ENCODE data around the gene FOXK1. TPM values are rescaled to one million over a fixed set of nuclear protein-coding genes. Genes with fewer than 3 reads are reported as not detected.

Gene FOXK1
- polyA plus RNA-seq, 1 experiment, result 3.3 TPM

DNA sequence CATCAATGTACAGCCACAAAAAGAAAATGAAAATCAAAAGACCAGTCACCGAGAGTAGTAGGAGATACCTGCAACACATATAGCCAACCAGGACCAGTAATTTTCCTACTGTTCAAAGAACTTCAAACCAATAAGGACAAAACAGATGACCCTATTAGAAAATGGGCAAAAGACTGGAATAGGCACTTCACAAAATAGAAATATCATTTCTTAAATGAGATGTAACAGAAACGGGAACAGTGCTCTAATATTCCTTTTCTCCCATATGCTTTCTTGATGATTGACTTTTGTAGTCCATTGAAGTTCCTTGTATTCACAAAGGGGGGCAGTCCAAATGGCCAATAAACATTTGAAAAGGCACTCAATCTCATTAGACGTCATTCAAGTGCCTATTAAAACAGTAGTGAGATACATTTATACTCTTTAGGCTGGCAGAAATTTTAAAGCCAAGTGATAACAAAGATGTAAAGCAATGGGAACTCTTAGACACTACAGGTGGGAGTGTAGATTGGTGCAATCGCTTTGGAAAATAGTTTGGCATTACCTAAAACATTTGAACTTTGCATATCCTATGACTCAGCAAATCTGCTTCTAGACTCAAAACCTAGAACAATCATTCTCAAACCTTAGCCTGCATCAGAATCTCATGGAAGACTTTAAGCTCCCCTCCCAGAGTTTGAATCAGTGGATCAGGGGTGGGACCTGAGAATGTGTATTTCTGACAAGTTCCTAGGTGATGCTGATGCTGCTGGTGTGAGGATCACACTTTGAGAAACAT, 24.3 kb upstream of the FOXK1 start:
- Histone ChIP-seq H3K36me3 (ENCODE audit: control insufficient read depth, insufficient read depth, low read length) (no peaks in the 10 kb centered on the region), H3K4me3 (ENCODE audit: low read depth, low read length) (no peak overlapping the region), H3K27me3 (ENCODE audit: control insufficient read depth, insufficient read depth, low read length) (no peaks in the 10 kb centered on the region)
- TF ChIP-seq, protein P1, sequence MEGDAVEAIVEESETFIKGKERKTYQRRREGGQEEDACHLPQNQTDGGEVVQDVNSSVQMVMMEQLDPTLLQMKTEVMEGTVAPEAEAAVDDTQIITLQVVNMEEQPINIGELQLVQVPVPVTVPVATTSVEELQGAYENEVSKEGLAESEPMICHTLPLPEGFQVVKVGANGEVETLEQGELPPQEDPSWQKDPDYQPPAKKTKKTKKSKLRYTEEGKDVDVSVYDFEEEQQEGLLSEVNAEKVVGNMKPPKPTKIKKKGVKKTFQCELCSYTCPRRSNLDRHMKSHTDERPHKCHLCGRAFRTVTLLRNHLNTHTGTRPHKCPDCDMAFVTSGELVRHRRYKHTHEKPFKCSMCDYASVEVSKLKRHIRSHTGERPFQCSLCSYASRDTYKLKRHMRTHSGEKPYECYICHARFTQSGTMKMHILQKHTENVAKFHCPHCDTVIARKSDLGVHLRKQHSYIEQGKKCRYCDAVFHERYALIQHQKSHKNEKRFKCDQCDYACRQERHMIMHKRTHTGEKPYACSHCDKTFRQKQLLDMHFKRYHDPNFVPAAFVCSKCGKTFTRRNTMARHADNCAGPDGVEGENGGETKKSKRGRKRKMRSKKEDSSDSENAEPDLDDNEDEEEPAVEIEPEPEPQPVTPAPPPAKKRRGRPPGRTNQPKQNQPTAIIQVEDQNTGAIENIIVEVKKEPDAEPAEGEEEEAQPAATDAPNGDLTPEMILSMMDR (IDR thresholded peaks at IDR 0.05; ENCODE audit: insufficient read depth, low read depth, low read length), result no peak
- CTCF ChIA-PET, result no interaction called here
- DNase-seq (ENCODE audit: low read depth), result no peak
- POLR2A ChIA-PET, result no interaction called here

DNA sequence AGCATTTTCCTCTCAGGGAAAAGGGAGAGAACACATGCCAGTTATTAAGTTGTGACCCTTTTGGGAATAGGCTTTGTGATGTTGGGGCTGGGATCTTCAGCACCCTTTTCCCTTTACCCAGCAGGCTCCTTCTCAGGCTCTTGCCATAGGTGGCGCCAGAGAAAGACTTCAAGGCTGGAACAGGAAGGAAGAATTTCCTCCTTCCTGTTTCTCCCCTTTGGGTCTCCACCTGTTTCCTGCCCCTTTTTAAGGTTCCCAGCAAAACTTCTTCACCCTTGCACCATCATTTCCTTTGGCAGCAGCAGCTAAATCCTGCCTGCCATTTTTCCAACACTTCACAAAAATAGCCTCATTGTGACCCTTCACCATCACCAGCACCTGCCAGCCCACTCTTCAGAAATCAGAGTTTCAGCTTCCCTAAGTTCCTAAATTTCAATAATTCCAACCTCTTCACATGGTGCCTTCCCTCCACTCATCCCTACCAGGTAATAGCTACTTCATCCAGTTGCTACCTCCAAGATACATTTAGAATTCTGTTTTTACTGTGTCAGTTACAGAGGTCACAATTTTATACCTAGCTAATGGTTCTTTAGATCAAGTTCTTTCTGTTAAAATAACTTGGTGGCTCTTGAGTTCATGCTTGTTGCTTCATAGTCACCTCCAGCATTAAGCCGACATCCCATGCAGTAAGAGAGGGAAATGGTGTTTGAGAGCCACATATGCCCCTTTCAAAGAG, 22.4 kb upstream of the FOXK1 start:
- ChIA-PET POLR2A (no interaction called here), CTCF (interaction anchor here (0.6 to 0.8 kb wide), 2 partner anchors 18 to 120 kb away, joined by 3 read pairs; no protein-coding TSS in a partner anchor)
- no peaks in the 10 kb centered on the region for H3K36me3 ChIP-seq (ENCODE audit: control insufficient read depth, insufficient read depth, low read length)
- no peak overlapping the region for H3K4me3 ChIP-seq (ENCODE audit: low read depth, low read length)
- no peak for DNase-seq (ENCODE audit: low read depth)
- no peaks in the 10 kb centered on the region for H3K27me3 ChIP-seq (ENCODE audit: control insufficient read depth, insufficient read depth, low read length)
- TF ChIP-seq, protein P1 (IDR thresholded peaks at IDR 0.05; ENCODE audit: insufficient read depth, low read depth, low read length), result no peak

DNA sequence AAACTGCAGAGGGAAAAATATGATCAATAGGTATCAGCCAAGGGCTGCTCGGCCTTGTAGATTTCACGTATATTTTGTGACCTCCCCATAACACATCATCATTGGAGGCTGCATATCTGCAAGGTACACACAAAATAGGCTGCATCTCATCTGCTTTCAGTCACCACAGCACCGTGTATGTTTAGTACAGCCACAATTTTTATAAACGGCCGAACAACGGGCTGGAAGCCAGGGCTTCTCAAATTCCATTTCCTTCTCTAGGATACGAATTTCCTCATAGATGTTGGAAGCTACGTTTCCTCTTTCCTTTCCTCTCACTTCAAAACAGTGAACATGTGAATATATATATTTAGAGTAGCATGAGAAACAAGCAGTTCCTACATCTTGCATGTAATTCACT, 20.2 kb upstream of the FOXK1 start:
- no peaks in the 10 kb centered on the region for H3K36me3 ChIP-seq (ENCODE audit: control insufficient read depth, insufficient read depth, low read length)
- POLR2A ChIA-PET, result no interaction called here
- TF ChIP-seq, protein P1 (IDR thresholded peaks at IDR 0.05; ENCODE audit: insufficient read depth, low read depth, low read length), result no peak
- CTCF ChIA-PET, result interaction anchor here (0.6 kb wide), 1 partner anchor 295 kb away, joined by 3 read pairs; no protein-coding TSS in a partner anchor
- no peaks in the 10 kb centered on the region for H3K27me3 ChIP-seq (ENCODE audit: control insufficient read depth, insufficient read depth, low read length)
- DNase-seq (ENCODE audit: low read depth), result no peak
- no peak overlapping the region for H3K4me3 ChIP-seq (ENCODE audit: low read depth, low read length)

DNA sequence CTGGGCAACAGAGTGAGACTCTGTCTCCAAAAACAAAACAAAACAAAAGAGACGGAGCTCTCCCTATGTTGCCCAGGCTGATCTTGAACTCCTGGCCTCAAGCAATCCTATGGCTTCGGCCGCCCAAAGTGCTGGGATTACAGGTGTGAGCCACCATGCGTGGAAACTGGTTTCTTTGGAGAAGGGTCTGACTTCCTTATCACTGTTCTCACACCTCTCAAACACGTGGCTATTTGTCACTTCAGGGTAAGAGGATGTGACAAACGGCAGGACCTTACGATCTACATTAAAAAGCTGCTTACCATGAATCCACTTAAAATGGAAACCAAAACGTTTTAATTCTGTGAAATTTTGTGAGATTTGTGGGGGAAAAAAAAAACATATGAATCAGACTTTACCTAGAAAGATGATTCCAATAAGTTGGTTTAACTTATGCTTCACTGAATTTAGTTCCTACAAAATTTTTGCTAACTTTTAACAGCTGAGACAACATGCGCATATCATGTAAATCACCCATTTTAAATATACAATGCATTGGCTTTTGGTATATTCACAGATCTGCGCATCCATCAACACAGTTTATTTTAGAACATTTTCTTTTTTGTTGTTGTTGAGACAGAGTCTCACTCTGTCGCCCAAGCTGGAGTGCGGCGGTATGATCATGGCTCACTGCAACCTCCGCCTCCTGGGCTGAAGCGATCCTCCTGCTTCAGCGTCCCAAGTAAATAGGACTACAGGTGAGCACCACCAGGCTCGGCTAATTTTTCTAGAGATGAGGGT, 18.7 kb upstream of the FOXK1 start:
- Histone ChIP-seq H3K36me3 (ENCODE audit: control insufficient read depth, insufficient read depth, low read length) (no peaks in the 10 kb centered on the region), H3K4me3 (ENCODE audit: low read depth, low read length) (no peak overlapping the region), H3K27me3 (ENCODE audit: control insufficient read depth, insufficient read depth, low read length) (no peaks in the 10 kb centered on the region)
- ChIA-PET CTCF (no interaction called here), POLR2A (no interaction called here)
- TF ChIP-seq, protein P1 (IDR thresholded peaks at IDR 0.05; ENCODE audit: insufficient read depth, low read depth, low read length), result no peak
- DNase-seq (ENCODE audit: low read depth), result no peak

DNA sequence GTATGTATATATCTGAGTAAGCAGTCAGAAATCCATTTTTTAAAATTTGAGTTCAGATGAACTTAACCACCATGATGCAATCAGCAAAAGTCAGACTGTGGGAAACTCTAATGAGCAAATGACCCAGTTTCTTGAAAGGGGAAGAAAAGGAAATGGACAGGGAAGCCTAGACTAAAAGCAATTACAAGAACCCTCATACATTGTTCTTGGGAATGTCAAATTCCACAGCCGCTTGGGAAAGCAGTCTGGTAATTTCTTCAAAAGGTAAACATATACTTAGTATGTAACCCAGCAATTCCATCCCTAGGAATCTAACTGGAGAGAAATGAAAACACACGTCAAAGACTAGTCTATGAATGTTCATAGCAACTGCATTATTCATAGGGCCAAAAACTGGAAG, 16.4 kb upstream of the FOXK1 start:
- H3K27me3 ChIP-seq (ENCODE audit: control insufficient read depth, insufficient read depth, low read length), result no peaks in the 10 kb centered on the region
- H3K4me3 ChIP-seq (ENCODE audit: low read depth, low read length), result no peak overlapping the region
- POLR2A ChIA-PET, result no interaction called here

More for the DNA sequence above, 16.4 kb upstream of the FOXK1 start:
- CTCF ChIA-PET, result interaction anchor here (0.9 kb wide), 1 partner anchor 12 kb away, joined by 4 read pairs; no protein-coding TSS in a partner anchor
- TF ChIP-seq, protein P1 (IDR thresholded peaks at IDR 0.05; ENCODE audit: insufficient read depth, low read depth, low read length), result no peak
- no peaks in the 10 kb centered on the region for H3K36me3 ChIP-seq (ENCODE audit: control insufficient read depth, insufficient read depth, low read length)
- peak; percentile 65 for DNase-seq (ENCODE audit: low read depth)
